ENCODE data around the gene MYH11.
A peak's percentile ranks its signal among the peaks of the same experiment; 100 is the strongest.

The MYH11 gene

GRCh38 chr16:15690296-15690695 lies 166.5 kb downstream of the MYH11 start:
- peak; percentile 13 for DNase-seq (ENCODE audit: low read depth)
- TF ChIP-seq CTCF (IDR thresholded peaks at IDR 0.05; ENCODE audit: control insufficient read depth, insufficient read depth, low read depth, low read length, missing control alignments), result no peak
- no peak overlapping the region for H3K4me3 ChIP-seq (ENCODE audit: control insufficient read depth, low read depth, low read length)

GRCh38 chr16:15689290-15689689 lies 167.5 kb downstream of the MYH11 start:
- no peak for TF ChIP-seq CTCF (IDR thresholded peaks at IDR 0.05; ENCODE audit: control insufficient read depth, insufficient read depth, low read depth, low read length, missing control alignments)
- DNase-seq (ENCODE audit: low read depth), result no peak
- no peak overlapping the region for H3K4me3 ChIP-seq (ENCODE audit: control insufficient read depth, low read depth, low read length)

GRCh38 chr16:15686287-15686686 lies 170.5 kb downstream of the MYH11 start:
- no peak for TF ChIP-seq CTCF (IDR thresholded peaks at IDR 0.05; ENCODE audit: control insufficient read depth, insufficient read depth, low read depth, low read length, missing control alignments)
- no peak overlapping the region for H3K4me3 ChIP-seq (ENCODE audit: control insufficient read depth, low read depth, low read length)
- no peak for DNase-seq (ENCODE audit: low read depth)

- peak; percentile 47 for TF ChIP-seq CTCF (IDR thresholded peaks at IDR 0.05; ENCODE audit: control insufficient read depth, insufficient read depth, low read depth, low read length, missing control alignments)
- no peak for DNase-seq (ENCODE audit: low read depth)
- H3K4me3 ChIP-seq (ENCODE audit: control insufficient read depth, low read depth, low read length), result no peak overlapping the region
Observed at GRCh38 chr16:15682105-15682570, 174.7 kb downstream of the MYH11 start.

GRCh38 chr16:15677447-15677846 lies 179.4 kb downstream of the MYH11 start:
- no peak for DNase-seq (ENCODE audit: low read depth)
- no peak overlapping the region for H3K4me3 ChIP-seq (ENCODE audit: control insufficient read depth, low read depth, low read length)
- no peak for TF ChIP-seq CTCF (IDR thresholded peaks at IDR 0.05; ENCODE audit: control insufficient read depth, insufficient read depth, low read depth, low read length, missing control alignments)

GRCh38 chr16:15676506-15676905 lies 180.3 kb downstream of the MYH11 start:
- TF ChIP-seq CTCF (IDR thresholded peaks at IDR 0.05; ENCODE audit: control insufficient read depth, insufficient read depth, low read depth, low read length, missing control alignments), result no peak
- no peak for DNase-seq (ENCODE audit: low read depth)
- H3K4me3 ChIP-seq (ENCODE audit: control insufficient read depth, low read depth, low read length), result no peak overlapping the region

GRCh38 chr16:15674571-15674970 lies 182.3 kb downstream of the MYH11 start:
- H3K4me3 ChIP-seq (ENCODE audit: control insufficient read depth, low read depth, low read length), result no peak overlapping the region
- no peak for TF ChIP-seq CTCF (IDR thresholded peaks at IDR 0.05; ENCODE audit: control insufficient read depth, insufficient read depth, low read depth, low read length, missing control alignments)
- no peak for DNase-seq (ENCODE audit: low read depth)

Measured in AG09309 (cell line).